HepG2 (cell line): ENCODE results near the gene RAD18. TPM values are rescaled to one million over a fixed set of nuclear protein-coding genes. Genes with fewer than 3 reads are reported as not detected.
A peak's percentile ranks its signal among the peaks of the same experiment; 100 is the strongest.

Experiments used
- ARNT2 ChIP-seq: sonication (generic); formaldehyde crosslinking; IDR thresholded peaks from 2 replicates; pipeline ENCODE4 v1.8.0; 2022; ENCODE audit warnings: mild to moderate bottlenecking, low read depth, missing genetic modification reagents, moderate library complexity
- ASH2L ChIP-seq: fragments of 300-600, 200-600 bp; sonication (generic); IDR thresholded peaks from 2 replicates; pipeline ENCODE4 v1.7.0; 2017; ENCODE audit warnings: low read depth, mild to moderate bottlenecking, moderate library complexity, mixed read lengths, low read length; ENCODE audit not compliant: insufficient read length
- FOXA1 ChIP-seq, 2 experiments: fragments of 450-650 bp in 1 of 2; sonication (generic) in 1 of 2; formaldehyde crosslinking in 1 of 2; IDR thresholded peaks; 2 replicates each; pipeline versions ENCODE4 v1.4.0 to v1.6.1; 2016 to 2020; ENCODE audit warnings: missing genetic modification reagents in 1 of 2
- GTF2F1 ChIP-seq: fragments of 150-350 bp; IDR thresholded peaks from 2 replicates; pipeline ENCODE4 v1.6.1; 2014; ENCODE audit warnings: low read length
- HNRNPK ChIP-seq: fragments of 200-400 bp; formaldehyde crosslinking; IDR thresholded peaks from 2 replicates; pipeline ENCODE4 v1.6.1; 2018; ENCODE audit warnings: low read length, low read depth, moderate library complexity, mild to moderate bottlenecking; ENCODE audit not compliant: poor library complexity, severe bottlenecking
- KDM6A ChIP-seq: IDR thresholded peaks from 2 replicates; pipeline ENCODE4 v1.6.1; 2016; ENCODE audit warnings: low read depth
- NCOA2 ChIP-seq: sonication (generic); formaldehyde crosslinking; IDR thresholded peaks from 2 replicates; pipeline ENCODE4 v1.8.0; 2022; ENCODE audit warnings: inconsistent platforms
- NONO ChIP-seq, 2 experiments: fragments of 450-650 bp in 1 of 2; sonication (generic) in 1 of 2; formaldehyde crosslinking in 1 of 2; IDR thresholded peaks in 1 of 2; conservative IDR thresholded peaks in 1 of 2; 2 replicates each; pipeline versions ENCODE4 v1.6.1 to v1.8.0; 2017 to 2022; ENCODE audit warnings: mild to moderate bottlenecking in 1 of 2, missing genetic modification reagents in 1 of 2, moderate library complexity in 1 of 2
- POGZ ChIP-seq: sonication (generic); formaldehyde crosslinking; IDR thresholded peaks from 2 replicates; pipeline ENCODE4 v1.4.0; 2020; ENCODE audit warnings: mild to moderate bottlenecking, missing genetic modification reagents
- RELA ChIP-seq: sonication (generic); formaldehyde crosslinking; IDR thresholded peaks from 2 replicates; pipeline ENCODE4 v1.4.0; 2020; ENCODE audit warnings: missing genetic modification reagents
- SAFB2 ChIP-seq: sonication (generic); formaldehyde crosslinking; IDR thresholded peaks from 2 replicates; pipeline ENCODE4 v1.5.1; 2020; ENCODE audit warnings: missing genetic modification reagents, low read depth, mild to moderate bottlenecking, borderline replicate concordance
- SRSF1 ChIP-seq: fragments of 200-400 bp; formaldehyde crosslinking; optimal IDR thresholded peaks from 2 replicates; pipeline ENCODE3; 2017; ENCODE audit warnings: mild to moderate bottlenecking, low read depth, low read length, moderate library complexity
- SRY ChIP-seq: sonication (generic); formaldehyde crosslinking; IDR thresholded peaks from 2 replicates; pipeline ENCODE4 v1.8.0; 2022; ENCODE audit warnings: mild to moderate bottlenecking, missing genetic modification reagents
- ZMAT3 ChIP-seq: sonication (generic); formaldehyde crosslinking; conservative IDR thresholded peaks from 2 replicates; pipeline ENCODE4 v1.7.0; 2021; ENCODE audit warnings: missing genetic modification reagents
- ZNF224 ChIP-seq: sonication (generic); formaldehyde crosslinking; IDR thresholded peaks from 2 replicates; pipeline ENCODE4 v1.5.0; 2020; ENCODE audit warnings: mild to moderate bottlenecking, missing genetic modification reagents
- ZNF232 ChIP-seq: sonication (generic); formaldehyde crosslinking; IDR thresholded peaks from 2 replicates; pipeline ENCODE4 v1.4.0; 2020; ENCODE audit warnings: missing genetic modification reagents, borderline replicate concordance
- ZNF274 ChIP-seq: sonication (generic); formaldehyde crosslinking; IDR thresholded peaks from 2 replicates; pipeline ENCODE4 v1.5.1; 2020; ENCODE audit warnings: mild to moderate bottlenecking, missing genetic modification reagents
- ZNF292 ChIP-seq: sonication (generic); formaldehyde crosslinking; IDR thresholded peaks from 2 replicates; pipeline ENCODE4 v1.8.1; 2022; ENCODE audit warnings: mild to moderate bottlenecking, low read depth, missing genetic modification reagents, borderline replicate concordance
- ZNF605 ChIP-seq: sonication (generic); formaldehyde crosslinking; IDR thresholded peaks from 2 replicates; pipeline ENCODE4 v1.8.0; 2022; ENCODE audit warnings: mild to moderate bottlenecking, missing genetic modification reagents
- ZNF737 ChIP-seq: sonication (generic); formaldehyde crosslinking; IDR thresholded peaks from 2 replicates; pipeline ENCODE4 v1.5.0; 2020; ENCODE audit warnings: missing genetic modification reagents, mild to moderate bottlenecking, borderline replicate concordance
- ZNF749 ChIP-seq: sonication (generic); formaldehyde crosslinking; IDR thresholded peaks from 2 replicates; pipeline ENCODE4 v1.8.0; 2022; ENCODE audit warnings: mild to moderate bottlenecking, missing genetic modification reagents, moderate library complexity, borderline replicate concordance
- ZNF772 ChIP-seq: sonication (generic); formaldehyde crosslinking; IDR thresholded peaks from 2 replicates; pipeline ENCODE4 v1.5.0; 2020; ENCODE audit warnings: mild to moderate bottlenecking, missing genetic modification reagents
- ZNF775 ChIP-seq: sonication (generic); formaldehyde crosslinking; IDR thresholded peaks from 2 replicates; pipeline ENCODE4 v1.4.0; 2020; ENCODE audit warnings: missing genetic modification reagents, mild to moderate bottlenecking, moderate library complexity, borderline replicate concordance
- polyA plus RNA-seq, 8 experiments: library from polyadenylated mRNA; depleted of rRNA in 3 of 8; stranded (reverse) in 7 of 8; unstranded in 1 of 8; fragments of >200 nt; fragmentation: Illumina TruSeq in 4 of 8; extraction: Trizol in 4 of 8; gene quantifications; 2 replicates each; pipeline versions ENCODE4 v1.2.1 to v1.2.3, GENCODE V29; 2011 to 2016; ENCODE audit warnings: low read depth in 4 of 8, missing spikeins in 1 of 8, mixed read lengths in 1 of 8; ENCODE audit not compliant: insufficient read depth in 1 of 8
- total RNA-seq, 5 experiments: library from RNA; depleted of rRNA; stranded (reverse); fragments of >200 nt; fragmentation: Illumina TruSeq; extraction: Trizol; gene quantifications; 2 replicates each; pipeline ENCODE4 v1.2.3, GENCODE V29; 2016; ENCODE audit warnings: low read depth in 1 of 5
- TF ChIP-seq, protein P1 (sequence below): sonication (generic); formaldehyde crosslinking; IDR thresholded peaks from 2 replicates; pipeline ENCODE4 v1.4.0; 2020; ENCODE audit warnings: mild to moderate bottlenecking, low read depth, missing genetic modification reagents
- TF ChIP-seq, protein P2 (sequence below), 2 experiments: IDR thresholded peaks; 2 replicates each; pipeline ENCODE4 v1.6.1; 2011 to 2012; ENCODE audit warnings: low read length in 2 of 2, borderline replicate concordance in 1 of 2, low read depth in 1 of 2, mild to moderate bottlenecking in 1 of 2, moderate library complexity in 1 of 2

The RAD18 gene
- total and polyA plus RNA-seq, 2 of the 13 experiments (the other 11 are each of a cell fraction or from before 2014, with no cell fraction given), result 5.9 to 20.7 TPM

- TF ChIP-seq, protein P1, sequence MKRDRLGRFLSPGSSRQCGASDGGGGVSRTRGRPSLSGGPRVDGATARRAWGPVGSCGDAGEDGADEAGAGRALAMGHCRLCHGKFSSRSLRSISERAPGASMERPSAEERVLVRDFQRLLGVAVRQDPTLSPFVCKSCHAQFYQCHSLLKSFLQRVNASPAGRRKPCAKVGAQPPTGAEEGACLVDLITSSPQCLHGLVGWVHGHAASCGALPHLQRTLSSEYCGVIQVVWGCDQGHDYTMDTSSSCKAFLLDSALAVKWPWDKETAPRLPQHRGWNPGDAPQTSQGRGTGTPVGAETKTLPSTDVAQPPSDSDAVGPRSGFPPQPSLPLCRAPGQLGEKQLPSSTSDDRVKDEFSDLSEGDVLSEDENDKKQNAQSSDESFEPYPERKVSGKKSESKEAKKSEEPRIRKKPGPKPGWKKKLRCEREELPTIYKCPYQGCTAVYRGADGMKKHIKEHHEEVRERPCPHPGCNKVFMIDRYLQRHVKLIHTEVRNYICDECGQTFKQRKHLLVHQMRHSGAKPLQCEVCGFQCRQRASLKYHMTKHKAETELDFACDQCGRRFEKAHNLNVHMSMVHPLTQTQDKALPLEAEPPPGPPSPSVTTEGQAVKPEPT (CRISPR knock-in tag), result no peak
- TF ChIP-seq KDM6A (CRISPR knock-in tag) (no peak), ZNF232 (CRISPR knock-in tag) (no peak), ZNF772 (CRISPR knock-in tag) (no peak), ZMAT3 (no peak), ASH2L (no peak), HNRNPK (no peak), ZNF737 (CRISPR knock-in tag) (no peak), ZNF274 (CRISPR knock-in tag) (no peak), SRY (CRISPR knock-in tag) (no peak), NCOA2 (CRISPR knock-in tag) (peak; percentile 17; the same call in 1 of the 2 replicates), SRSF1 (no peak), POGZ (CRISPR knock-in tag) (peak; percentile 35; the same call in 1 of the 2 replicates), ZNF292 (CRISPR knock-in tag) (no peak), FOXA1 (IDR thresholded peaks at IDR 0.05) (no peak), FOXA1 (CRISPR knock-in tag; IDR thresholded peaks at IDR 0.05) (peak; percentile 64; the same call in 1 of the 2 replicates), RELA (CRISPR knock-in tag) (no peak), NONO (IDR thresholded peaks at IDR 0.05) (no peak), NONO (CRISPR knock-in tag; conservative IDR thresholded peaks at IDR 0.05) (no peak), SAFB2 (no peak), ZNF224 (CRISPR knock-in tag) (no peak), ARNT2 (CRISPR knock-in tag) (no peak), ZNF749 (CRISPR knock-in tag) (no peak), ZNF775 (CRISPR knock-in tag) (no peak), ZNF605 (CRISPR knock-in tag) (no peak), GTF2F1 (no peak)
- TF ChIP-seq, protein P2, sequence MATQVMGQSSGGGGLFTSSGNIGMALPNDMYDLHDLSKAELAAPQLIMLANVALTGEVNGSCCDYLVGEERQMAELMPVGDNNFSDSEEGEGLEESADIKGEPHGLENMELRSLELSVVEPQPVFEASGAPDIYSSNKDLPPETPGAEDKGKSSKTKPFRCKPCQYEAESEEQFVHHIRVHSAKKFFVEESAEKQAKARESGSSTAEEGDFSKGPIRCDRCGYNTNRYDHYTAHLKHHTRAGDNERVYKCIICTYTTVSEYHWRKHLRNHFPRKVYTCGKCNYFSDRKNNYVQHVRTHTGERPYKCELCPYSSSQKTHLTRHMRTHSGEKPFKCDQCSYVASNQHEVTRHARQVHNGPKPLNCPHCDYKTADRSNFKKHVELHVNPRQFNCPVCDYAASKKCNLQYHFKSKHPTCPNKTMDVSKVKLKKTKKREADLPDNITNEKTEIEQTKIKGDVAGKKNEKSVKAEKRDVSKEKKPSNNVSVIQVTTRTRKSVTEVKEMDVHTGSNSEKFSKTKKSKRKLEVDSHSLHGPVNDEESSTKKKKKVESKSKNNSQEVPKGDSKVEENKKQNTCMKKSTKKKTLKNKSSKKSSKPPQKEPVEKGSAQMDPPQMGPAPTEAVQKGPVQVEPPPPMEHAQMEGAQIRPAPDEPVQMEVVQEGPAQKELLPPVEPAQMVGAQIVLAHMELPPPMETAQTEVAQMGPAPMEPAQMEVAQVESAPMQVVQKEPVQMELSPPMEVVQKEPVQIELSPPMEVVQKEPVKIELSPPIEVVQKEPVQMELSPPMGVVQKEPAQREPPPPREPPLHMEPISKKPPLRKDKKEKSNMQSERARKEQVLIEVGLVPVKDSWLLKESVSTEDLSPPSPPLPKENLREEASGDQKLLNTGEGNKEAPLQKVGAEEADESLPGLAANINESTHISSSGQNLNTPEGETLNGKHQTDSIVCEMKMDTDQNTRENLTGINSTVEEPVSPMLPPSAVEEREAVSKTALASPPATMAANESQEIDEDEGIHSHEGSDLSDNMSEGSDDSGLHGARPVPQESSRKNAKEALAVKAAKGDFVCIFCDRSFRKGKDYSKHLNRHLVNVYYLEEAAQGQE (IDR thresholded peaks at IDR 0.05; ENCODE audit: borderline replicate concordance in 1 of 2, low read depth in 1 of 2, low read length in 2 of 2), result no peak
Observed at GRCh38 chr3:8879347-8879944, 83.8 kb downstream of the RAD18 start (continued).
